Stomach (tissue), 9 donors: ENCODE data around the gene COPS7A. TPM values are rescaled to one million over a fixed set of nuclear protein-coding genes. Genes with fewer than 3 reads are reported as not detected.

ENCODE experiments used
- DNase-seq, 2 donors: peaks; one replicate each; pipeline versions ENCODE4 v3.0.0 to v3.0.0-alpha.2; 2013 to 2019
- H3K27ac ChIP-seq, 5 donors: fragments of 200-600 bp in 4 of 5; sonication (generic) in 4 of 5; one replicate each; pipeline ENCODE4 v1.5.1; 2013 to 2019; ENCODE audit warnings: mild to moderate bottlenecking in 1 of 5, moderate library complexity in 1 of 5
- H3K27me3 ChIP-seq, 3 donors: fragments of 200-600 bp; sonication (generic); one replicate each; pipeline ENCODE4 v1.5.1; 2017 to 2019; ENCODE audit warnings: mixed run types in 1 of 3
- H3K36me3 ChIP-seq, 4 donors: fragments of 200-600 bp; sonication (generic); 1 replicate in 3 of 4; 2 replicates in 1 of 4; pipeline ENCODE4 v1.5.1; 2016 to 2019
- H3K4me1 ChIP-seq, 4 donors: fragments of 200-600 bp; sonication (generic); one replicate each; pipeline ENCODE4 v1.5.1; 2016 to 2019
- H3K4me3 ChIP-seq, 4 donors: fragments of 200-600 bp; sonication (generic) in 3 of 4; one replicate each; pipeline ENCODE4 v1.5.1; 2016 to 2019; ENCODE audit warnings: mild to moderate bottlenecking in 1 of 4
- H3K9me3 ChIP-seq, 4 donors: fragments of 200-600 bp; sonication (generic); one replicate each; pipeline ENCODE4 v1.5.1; 2016 to 2019
- EP300 ChIP-seq: sonication (generic); formaldehyde crosslinking; IDR thresholded peaks from one replicate; pipeline ENCODE4 v1.6.1; 2017; ENCODE audit warnings: antibody characterized with exemption
- POLR2A ChIP-seq, 4 donors: fragments of 450-650 bp; IDR thresholded peaks; one replicate each; pipeline ENCODE4 v1.6.1; 2016; ENCODE audit warnings: antibody characterized with exemption in 4 of 4, control low read depth in 2 of 4, mild to moderate bottlenecking in 1 of 4, moderate library complexity in 1 of 4
- POLR2AphosphoS5 ChIP-seq, 3 donors: sonication (generic); formaldehyde crosslinking; IDR thresholded peaks; one replicate each; pipeline ENCODE4 v1.6.1; 2016; ENCODE audit warnings: antibody characterized with exemption in 3 of 3
- whole genome bisulfite sequencing, 5 donors: extraction: QIAGEN DNeasy Blood & Tissue Kit in 3 of 5; methylation state at CpG; one replicate each; pipeline versions ENCODE4 v1.1.5 to v1.1.7; 2013 to 2018; 5-methylcytosine and 5-hydroxymethylcytosine counted together
- intact Hi-C: fragments of 100-400 bp; cut with DNase I; formaldehyde crosslinking; loops from one replicate; pipeline ENCODE4 v1.15.1; 2023; ENCODE audit warnings: low total_unique reads
- polyA plus RNA-seq, 3 donors: library from polyadenylated mRNA; stranded (reverse); fragments of 200-250 nt; gene quantifications; one replicate each; pipeline ENCODE4 v1.2.3, GENCODE V29; 2013
- total RNA-seq, 5 donors: library from RNA; depleted of rRNA; stranded (reverse); fragments of >200 nt; gene quantifications; one replicate each; pipeline versions ENCODE4 v1.1.0 to v1.2.3, GENCODE V29; 2014 to 2016
- TF ChIP-seq, protein P1 (sequence below), 7 experiments: fragments of 450-650 bp in 4 of 7; fragments of 200-600 bp in 3 of 7; sonication (generic) in 3 of 7; IDR thresholded peaks; one replicate each; pipeline ENCODE4 v1.5.1; 2016 to 2019; ENCODE audit warnings: antibody characterized with exemption in 7 of 7, control low read depth in 2 of 7, mild to moderate bottlenecking in 1 of 7
- donor health status: healthy with polysubstance abuse.
- donor health status: Bipolar disorder and iron deficiency.
- donor health status: healthy.

The COPS7A gene
- total and polyA plus RNA-seq, 8 donors = 5.8 to 54.2 (median 39.0) TPM

DNA sequence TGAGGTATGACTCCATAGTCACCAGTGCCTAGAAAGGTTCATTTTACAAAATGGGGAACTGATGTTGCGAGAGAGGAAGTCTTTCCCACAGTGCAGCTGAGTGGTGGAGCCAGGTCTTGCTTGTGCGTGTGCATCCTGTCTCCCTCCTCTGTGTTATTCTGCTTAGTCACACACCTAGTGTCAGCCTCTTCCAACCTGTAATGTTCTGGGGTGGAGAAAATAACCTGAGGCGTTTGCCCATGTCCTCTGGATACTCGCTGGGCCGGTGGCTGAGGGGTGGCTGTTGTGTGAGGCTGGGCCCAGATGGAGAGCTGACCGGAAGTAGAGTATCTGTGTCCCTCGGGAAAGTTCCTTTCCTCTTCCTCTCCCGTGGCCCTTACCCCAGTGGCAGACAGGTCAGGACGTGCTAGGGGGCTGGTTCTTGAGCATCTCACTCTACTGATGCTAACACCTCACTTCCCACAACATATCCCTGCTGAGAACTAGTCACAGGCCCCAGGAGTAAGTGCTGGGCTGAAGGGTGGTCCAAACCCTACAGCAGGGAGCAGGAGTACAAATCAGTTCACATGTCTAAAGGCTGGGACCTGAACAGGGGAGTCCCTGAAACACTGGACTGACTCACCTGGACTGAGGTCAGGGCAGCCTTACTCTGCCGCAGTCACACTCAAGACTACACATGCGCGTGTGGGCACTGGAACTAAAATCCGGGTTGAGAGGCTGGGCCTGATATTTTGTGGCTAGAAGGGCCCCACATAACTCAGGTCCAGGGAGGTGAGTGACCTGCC lies 22.1 kb downstream of the COPS7A start:
- H3K27ac ChIP-seq = peak overlapping the region in 4 of 5 donors; percentile 13 to 68 (median 56)
- WGBS, 5 donors = 55 to 69% (median 66%) methylated on average over 9 to 13 of the region's 13 CpGs
- peaks cover 0 to 12% (median 3%) of the 10 kb centered on the region in 4 donors for H3K4me1 ChIP-seq

DNA sequence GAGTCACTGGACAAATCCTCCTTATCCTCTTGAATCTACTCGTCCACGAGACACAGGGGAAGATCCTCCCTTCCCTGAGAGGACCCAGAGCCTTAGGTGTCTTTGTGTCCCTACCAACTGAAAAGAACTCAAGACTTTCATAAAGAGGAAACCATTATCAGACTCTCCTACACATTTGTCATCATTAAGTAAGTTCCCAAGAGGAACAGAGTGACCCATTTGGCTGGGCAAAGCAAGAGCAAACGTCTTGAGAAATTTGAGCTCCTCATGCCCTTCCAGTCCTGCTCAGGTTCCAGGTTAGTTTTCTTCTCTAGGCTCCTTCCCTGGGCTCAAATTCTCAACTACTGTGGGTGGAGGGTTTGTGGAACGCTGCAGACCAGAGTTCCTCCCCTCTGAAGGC lies 23.4 kb downstream of the COPS7A start:
- TF ChIP-seq POLR2AphosphoS5 (IDR thresholded peaks at IDR 0.05) (no peak), EP300 (no peak), POLR2A (IDR thresholded peaks at IDR 0.05) (no peak)
- TF ChIP-seq, protein P1, sequence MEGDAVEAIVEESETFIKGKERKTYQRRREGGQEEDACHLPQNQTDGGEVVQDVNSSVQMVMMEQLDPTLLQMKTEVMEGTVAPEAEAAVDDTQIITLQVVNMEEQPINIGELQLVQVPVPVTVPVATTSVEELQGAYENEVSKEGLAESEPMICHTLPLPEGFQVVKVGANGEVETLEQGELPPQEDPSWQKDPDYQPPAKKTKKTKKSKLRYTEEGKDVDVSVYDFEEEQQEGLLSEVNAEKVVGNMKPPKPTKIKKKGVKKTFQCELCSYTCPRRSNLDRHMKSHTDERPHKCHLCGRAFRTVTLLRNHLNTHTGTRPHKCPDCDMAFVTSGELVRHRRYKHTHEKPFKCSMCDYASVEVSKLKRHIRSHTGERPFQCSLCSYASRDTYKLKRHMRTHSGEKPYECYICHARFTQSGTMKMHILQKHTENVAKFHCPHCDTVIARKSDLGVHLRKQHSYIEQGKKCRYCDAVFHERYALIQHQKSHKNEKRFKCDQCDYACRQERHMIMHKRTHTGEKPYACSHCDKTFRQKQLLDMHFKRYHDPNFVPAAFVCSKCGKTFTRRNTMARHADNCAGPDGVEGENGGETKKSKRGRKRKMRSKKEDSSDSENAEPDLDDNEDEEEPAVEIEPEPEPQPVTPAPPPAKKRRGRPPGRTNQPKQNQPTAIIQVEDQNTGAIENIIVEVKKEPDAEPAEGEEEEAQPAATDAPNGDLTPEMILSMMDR (IDR thresholded peaks at IDR 0.05) = no peak
- H3K4me3 ChIP-seq = no peak overlapping the region
- H3K9me3 ChIP-seq = no peaks in the 10 kb centered on the region
- WGBS, 5 donors = 66 to 76% (median 71%) methylated on average over 4 of the region's 4 CpGs
- peaks cover 6 to 25% (median 13%) of the 10 kb centered on the region in 4 donors for H3K4me1 ChIP-seq
- no peak overlapping the region for H3K27ac ChIP-seq
- no peak for DNase-seq
- H3K27me3 ChIP-seq = no peaks in the 10 kb centered on the region
- peaks cover 49 to 65% (median 63%) of the 10 kb centered on the region in 4 donors for H3K36me3 ChIP-seq
- intact Hi-C loops = loop anchor here (10.0 kb wide), 1 partner anchor 78 kb away; the partner anchor contains the start of genes GPR162 and P3H3

More for the DNA sequence above, 22.1 kb downstream of the COPS7A start:
- TF ChIP-seq POLR2AphosphoS5 (IDR thresholded peaks at IDR 0.05) (no peak), POLR2A (IDR thresholded peaks at IDR 0.05) (no peak), EP300 (no peak)
- TF ChIP-seq, protein P1 (IDR thresholded peaks at IDR 0.05) = no peak
- no peak overlapping the region for H3K4me3 ChIP-seq
- DNase-seq = no peak
- intact Hi-C loops = loop anchor here (10.0 kb wide), 1 partner anchor 79 kb away; the partner anchor contains the start of genes GPR162 and P3H3
- H3K27me3 ChIP-seq = no peaks in the 10 kb centered on the region
- no peaks in the 10 kb centered on the region for H3K9me3 ChIP-seq
- H3K36me3 ChIP-seq = peaks cover 41 to 54% (median 52%) of the 10 kb centered on the region in 4 donors

DNA sequence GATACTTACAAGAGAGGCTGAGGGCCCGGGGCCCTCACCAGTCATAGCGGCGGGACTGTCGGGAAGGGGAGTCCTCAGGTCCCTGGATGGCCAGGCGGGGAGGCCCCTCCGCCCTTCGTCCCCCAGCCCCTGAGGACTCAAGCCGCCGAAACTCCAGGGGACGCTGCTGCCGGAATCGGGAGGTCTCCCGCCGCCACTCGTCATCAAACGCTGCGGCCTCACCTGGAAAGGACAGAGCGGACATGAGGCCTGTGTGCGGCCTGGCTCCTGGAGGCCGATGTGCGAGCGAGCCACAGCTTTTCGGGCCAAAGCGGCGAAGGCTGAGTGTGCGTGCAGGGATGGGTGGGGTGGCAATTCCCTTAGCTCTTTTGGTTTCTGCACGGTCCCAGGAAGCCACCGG lies 24.9 kb downstream of the COPS7A start:
- WGBS, 5 donors = 87 to 96% (median 95%) methylated on average over 9 to 28 of the region's 28 CpGs
- Histone ChIP-seq H3K4me1 (peaks cover 8 to 29% (median 19%) of the 10 kb centered on the region in 4 donors), H3K27ac (no peak overlapping the region), H3K36me3 (peaks cover 49 to 65% (median 63%) of the 10 kb centered on the region in 4 donors), H3K27me3 (no peaks in the 10 kb centered on the region), H3K4me3 (no peak overlapping the region), H3K9me3 (no peaks in the 10 kb centered on the region)
- no peak for DNase-seq
- intact Hi-C loops = loop anchor here (10.0 kb wide), 1 partner anchor 76 kb away; the partner anchor contains the start of genes GPR162 and P3H3
- TF ChIP-seq POLR2A (IDR thresholded peaks at IDR 0.05) (no peak), POLR2AphosphoS5 (IDR thresholded peaks at IDR 0.05) (no peak)
- TF ChIP-seq, protein P1 (IDR thresholded peaks at IDR 0.05) = no peak

DNA sequence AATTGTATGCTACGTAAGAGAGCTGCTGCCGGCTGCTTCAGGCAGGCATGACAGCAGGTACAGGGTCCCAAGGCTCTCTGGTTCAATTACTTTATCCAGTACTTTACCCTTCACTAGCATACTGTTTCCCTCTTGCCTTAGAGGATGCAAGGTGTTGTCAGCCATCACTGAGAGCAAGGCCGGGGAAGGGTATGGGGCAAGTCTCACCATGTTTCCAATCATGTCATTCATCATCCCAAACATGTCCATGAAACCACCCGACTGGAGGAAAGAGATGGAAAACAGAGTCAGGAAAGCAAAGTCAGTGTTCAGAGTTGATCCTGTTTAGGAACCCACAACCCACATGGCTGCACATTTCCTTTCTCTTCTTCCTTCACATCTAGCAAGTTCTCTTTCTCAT lies 26.7 kb downstream of the COPS7A start:
- WGBS, 5 donors = 75 to 92% (median 88%) methylated on average over 4 of the region's 4 CpGs
- Histone ChIP-seq H3K9me3 (no peaks in the 10 kb centered on the region), H3K36me3 (peaks cover 49 to 65% (median 63%) of the 10 kb centered on the region in 4 donors), H3K27me3 (no peaks in the 10 kb centered on the region), H3K4me3 (no peak overlapping the region), H3K4me1 (peaks cover 8 to 34% (median 24%) of the 10 kb centered on the region in 4 donors), H3K27ac (no peak overlapping the region)
- intact Hi-C loops = no loop called here
- TF ChIP-seq POLR2A (IDR thresholded peaks at IDR 0.05) (no peak), EP300 (no peak), POLR2AphosphoS5 (IDR thresholded peaks at IDR 0.05) (no peak)
- TF ChIP-seq, protein P1 (IDR thresholded peaks at IDR 0.05) = no peak
- DNase-seq = no peak
